Ascending aorta (tissue), 2 donors: ENCODE measurements around the gene ACTL6B. TPM values are rescaled to one million over a fixed set of nuclear protein-coding genes. Genes with fewer than 3 reads are reported as not detected.

ENCODE experiments used
- DNase-seq, 2 donors: peaks; one replicate each; pipeline ENCODE4 v3.0.0-alpha.2; 2019; ENCODE audit warnings: low spot score in 2 of 2
- H3K27ac ChIP-seq, 2 donors: fragments of 200-600 bp; sonication (generic); one replicate each; pipeline ENCODE4 v1.5.1; 2016 to 2017; ENCODE audit warnings: mild to moderate bottlenecking in 1 of 2
- H3K27me3 ChIP-seq: fragments of 200-600 bp; sonication (generic); one replicate; pipeline ENCODE4 v1.5.1; 2017
- H3K36me3 ChIP-seq, 2 donors: fragments of 200-600 bp; sonication (generic); one replicate each; pipeline ENCODE4 v1.5.1; 2016
- H3K4me1 ChIP-seq, 2 donors: fragments of 200-600 bp; sonication (generic); one replicate each; pipeline ENCODE4 v1.5.1; 2016 to 2017; ENCODE audit warnings: mild to moderate bottlenecking in 1 of 2
- H3K4me3 ChIP-seq, 2 donors: fragments of 200-600 bp; sonication (generic); one replicate each; pipeline ENCODE4 v1.5.1; 2016 to 2017; ENCODE audit warnings: mild to moderate bottlenecking in 1 of 2
- H3K9me3 ChIP-seq, 2 donors: fragments of 200-600 bp; sonication (generic); one replicate each; pipeline ENCODE4 v1.5.1; 2016
- CTCF ChIP-seq, 3 experiments: fragments of 200-600 bp in 2 of 3; fragments of 450-650 bp in 1 of 3; sonication (generic) in 2 of 3; IDR thresholded peaks; one replicate each; pipeline ENCODE4 v1.5.1; 2016 to 2019; ENCODE audit warnings: antibody characterized with exemption in 3 of 3, mild to moderate bottlenecking in 1 of 3, moderate library complexity in 1 of 3
- intact Hi-C: fragments of 100-400 bp; cut with DNase I; formaldehyde crosslinking; loops from one replicate; pipeline ENCODE4 v1.15.1; 2023
- total RNA-seq: library from RNA; depleted of rRNA; stranded (reverse); fragments of >200 nt; gene quantifications from one replicate; pipeline ENCODE4 v1.1.0, GENCODE V29; 2016

ACTL6B gene
- total RNA-seq, 1 donor from 2014 or later = not detected

GRCh38 chr7:100613412-100614175 lies 42.7 kb downstream of the ACTL6B start:
- intact Hi-C loops = loop anchor here (2.0 to 5.0 kb wide), 4 partner anchors 75 to 176 kb away; partner anchors contain the start of genes AGFG2, GIGYF1 and PPP1R35
- TF ChIP-seq CTCF (IDR thresholded peaks at IDR 0.05) = no peak
- Histone ChIP-seq H3K36me3 (peaks cover 0 to 5% of the 10 kb centered on the region in 2 donors), H3K4me1 (peaks cover 3 to 11% of the 10 kb centered on the region in 2 donors), H3K27ac (no peak overlapping the region), H3K27me3 (no peaks in the 10 kb centered on the region), H3K9me3 (no peaks in the 10 kb centered on the region), H3K4me3 (peak overlapping the region; percentile 84 to 93)
- no peak for DNase-seq

GRCh38 chr7:100612730-100613390 lies 43.4 kb downstream of the ACTL6B start:
- no peak for DNase-seq
- Histone ChIP-seq H3K9me3 (no peaks in the 10 kb centered on the region), H3K4me1 (peaks cover 3 to 11% of the 10 kb centered on the region in 2 donors), H3K36me3 (peaks cover 0 to under 1% of the 10 kb centered on the region in 2 donors), H3K27me3 (no peaks in the 10 kb centered on the region), H3K27ac (peak overlapping the region; percentile 38 to 86), H3K4me3 (peak overlapping the region; percentile 84 to 93)
- intact Hi-C loops = loop anchor here (1.0 to 5.0 kb wide), 7 partner anchors 9 to 176 kb away; partner anchors contain the start of genes AGFG2, FBXO24, GIGYF1 and GNB2
- TF ChIP-seq CTCF (IDR thresholded peaks at IDR 0.05) = no peak

GRCh38 chr7:100611983-100612729 lies 44.1 kb downstream of the ACTL6B start, which contains the start of gene MOSPD3:
MOSPD3 (plus strand) TSS chr7:100612540; CDS start chr7:100612792, 252 bp downstream.
- peak; percentile 95 to 100 for DNase-seq
- Histone ChIP-seq H3K4me3 (peak within 1 kb of the TSS; percentile 84 to 93), H3K9me3 (no peaks in the 10 kb centered on the region), H3K27ac (peak within 1 kb of the TSS; percentile 86 to 88), H3K4me1 (peaks cover 3 to 11% of the 10 kb centered on the region in 2 donors), H3K36me3 (no peaks in the 10 kb centered on the region), H3K27me3 (no peaks in the 10 kb centered on the region)
- TF ChIP-seq CTCF (IDR thresholded peaks at IDR 0.05) = no peak
- intact Hi-C loops = loop anchor here (1.0 to 5.0 kb wide), 7 partner anchors 8 to 175 kb away; partner anchors contain the start of genes AGFG2, FBXO24, GIGYF1 and GNB2

GRCh38 chr7:100609958-100610357 lies 46.3 kb downstream of the ACTL6B start:
- Histone ChIP-seq H3K9me3 (no peaks in the 10 kb centered on the region), H3K27ac (no peak overlapping the region), H3K4me1 (peaks cover 3 to 16% of the 10 kb centered on the region in 2 donors), H3K27me3 (no peaks in the 10 kb centered on the region), H3K36me3 (no peaks in the 10 kb centered on the region), H3K4me3 (no peak overlapping the region)
- intact Hi-C loops = loop anchor here (5.0 kb wide), 3 partner anchors 82 to 173 kb away; partner anchors contain the start of genes GIGYF1 and PPP1R35
- DNase-seq = no peak
- TF ChIP-seq CTCF (IDR thresholded peaks at IDR 0.05) = no peak

GRCh38 chr7:100607111-100607510 lies 49.1 kb downstream of the ACTL6B start:
- H3K4me1 ChIP-seq = peaks cover 0 to 21% of the 10 kb centered on the region in 2 donors
- no peak for DNase-seq
- H3K9me3 ChIP-seq = no peaks in the 10 kb centered on the region
- no peak overlapping the region for H3K4me3 ChIP-seq
- no peaks in the 10 kb centered on the region for H3K36me3 ChIP-seq
- intact Hi-C loops = no loop called here
- TF ChIP-seq CTCF (IDR thresholded peaks at IDR 0.05) = no peak
- H3K27ac ChIP-seq = no peak overlapping the region
- no peaks in the 10 kb centered on the region for H3K27me3 ChIP-seq
